HUES6 (cell line): Measurements from ENCODE around the gene ASPN.

Experiments
- H3K27ac ChIP-seq: 2 replicates; pipeline ENCODE4 v1.7.0; 2013; ENCODE audit warnings: low read depth, mild to moderate bottlenecking, low read length, inconsistent platforms
- H3K27me3 ChIP-seq: 2 replicates; pipeline ENCODE4 v1.6.1; 2013; ENCODE audit warnings: low read length; ENCODE audit not compliant: control insufficient read depth, insufficient read depth
- H3K36me3 ChIP-seq: 2 replicates; pipeline ENCODE4 v1.6.1; 2013; ENCODE audit warnings: low read length; ENCODE audit not compliant: control insufficient read depth, insufficient read depth
- H3K4me1 ChIP-seq: 2 replicates; pipeline ENCODE4 v1.6.1; 2013; ENCODE audit warnings: low read length; ENCODE audit not compliant: control insufficient read depth, insufficient read depth
- H3K4me3 ChIP-seq: 2 replicates; pipeline ENCODE4 v1.5.1; 2013; ENCODE audit warnings: low read depth, low read length
- H3K9ac ChIP-seq: one replicate; pipeline ENCODE4 v1.6.1; 2013; ENCODE audit warnings: mild to moderate bottlenecking, low read length
- H3K9me3 ChIP-seq: 2 replicates; pipeline ENCODE4 v1.6.1; 2013; ENCODE audit warnings: low read depth, low read length; ENCODE audit not compliant: control insufficient read depth, insufficient read depth

Gene ASPN

GRCh38 chr9:92467511-92467910, 14.8 kb downstream of the ASPN start:
- no peaks in the 10 kb centered on the region for H3K9me3 ChIP-seq
- no peak overlapping the region for H3K4me3 ChIP-seq
- peaks cover 8% of the 10 kb centered on the region; the same call in 1 of the 2 replicates for H3K4me1 ChIP-seq
- H3K9ac ChIP-seq = no peak overlapping the region
- no peaks in the 10 kb centered on the region for H3K27me3 ChIP-seq
- no peak overlapping the region for H3K27ac ChIP-seq
- no peaks in the 10 kb centered on the region for H3K36me3 ChIP-seq

DNA sequence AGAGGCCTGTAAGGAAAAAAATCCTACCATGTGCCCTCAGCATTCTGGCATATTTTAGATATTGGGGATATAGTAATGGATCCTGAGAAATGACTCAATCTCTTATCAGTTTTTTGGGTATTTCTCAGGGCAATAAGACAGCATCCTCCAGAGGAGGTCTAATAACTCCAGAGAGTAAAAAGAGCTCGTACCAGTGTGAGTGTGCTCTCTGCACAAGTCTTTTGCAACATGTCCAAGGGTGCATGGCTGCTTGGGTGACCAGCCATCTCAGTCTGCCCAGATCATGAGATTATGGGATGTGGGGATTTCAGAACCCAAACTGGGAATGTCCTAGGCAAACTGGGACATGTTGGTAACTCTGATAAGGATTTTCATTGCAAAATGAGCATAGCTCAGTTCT, 15.3 kb downstream of the ASPN start:
- Histone ChIP-seq H3K36me3 (no peaks in the 10 kb centered on the region), H3K27me3 (no peaks in the 10 kb centered on the region), H3K9me3 (no peaks in the 10 kb centered on the region), H3K9ac (no peak overlapping the region), H3K4me3 (no peak overlapping the region), H3K4me1 (peaks cover 8% of the 10 kb centered on the region; the same call in 1 of the 2 replicates), H3K27ac (no peak overlapping the region)

GRCh38 chr9:92463984-92464383, 18.3 kb downstream of the ASPN start:
- no peak overlapping the region for H3K9ac ChIP-seq
- no peak overlapping the region for H3K4me3 ChIP-seq
- H3K27me3 ChIP-seq = no peaks in the 10 kb centered on the region
- peaks cover 8% of the 10 kb centered on the region; the same call in 1 of the 2 replicates for H3K4me1 ChIP-seq
- no peaks in the 10 kb centered on the region for H3K9me3 ChIP-seq
- no peaks in the 10 kb centered on the region for H3K36me3 ChIP-seq
- H3K27ac ChIP-seq = no peak overlapping the region

- Histone ChIP-seq H3K4me1 (peaks cover 8% of the 10 kb centered on the region; the same call in 1 of the 2 replicates), H3K9me3 (no peaks in the 10 kb centered on the region), H3K4me3 (no peak overlapping the region), H3K27me3 (no peaks in the 10 kb centered on the region), H3K9ac (no peak overlapping the region), H3K36me3 (no peaks in the 10 kb centered on the region), H3K27ac (no peak overlapping the region)
Measured at GRCh38 chr9:92463387-92463786, 18.9 kb downstream of the ASPN start.

GRCh38 chr9:92457576-92457975, 24.7 kb downstream of the ASPN start:
- Histone ChIP-seq H3K27ac (no peak overlapping the region), H3K27me3 (no peaks in the 10 kb centered on the region), H3K36me3 (no peaks in the 10 kb centered on the region), H3K4me3 (no peak overlapping the region), H3K9me3 (no peaks in the 10 kb centered on the region), H3K4me1 (no peaks in the 10 kb centered on the region), H3K9ac (no peak overlapping the region)

- H3K9ac ChIP-seq = no peak overlapping the region
- no peaks in the 10 kb centered on the region for H3K4me1 ChIP-seq
- no peak overlapping the region for H3K4me3 ChIP-seq
- H3K27ac ChIP-seq = no peak overlapping the region
- no peaks in the 10 kb centered on the region for H3K36me3 ChIP-seq
- H3K27me3 ChIP-seq = no peaks in the 10 kb centered on the region
- H3K9me3 ChIP-seq = no peaks in the 10 kb centered on the region
Measured at GRCh38 chr9:92455217-92455616, 27.1 kb downstream of the ASPN start.

DNA sequence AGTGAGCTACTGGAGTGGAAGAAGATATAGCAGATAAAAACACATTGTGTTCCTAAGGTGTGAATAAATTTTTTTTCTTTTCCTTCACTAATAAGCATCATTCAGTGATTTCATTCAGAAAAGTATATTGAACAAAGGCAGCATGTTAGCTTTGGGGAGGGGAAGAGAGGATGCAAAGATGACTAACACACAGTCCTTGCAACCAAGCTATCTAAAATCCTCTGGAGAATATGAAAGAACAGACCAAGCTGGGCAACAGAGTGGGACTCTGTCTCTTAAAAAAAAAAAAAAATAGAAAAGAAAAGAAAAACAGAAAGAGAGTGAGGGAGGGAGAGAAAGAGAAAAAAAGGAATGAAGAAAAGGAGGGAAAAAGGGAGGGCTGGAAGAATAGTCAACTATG, 35.8 kb downstream of the ASPN start:
- Histone ChIP-seq H3K4me1 (peaks cover 7% of the 10 kb centered on the region; the same call in 1 of the 2 replicates), H3K9ac (no peak overlapping the region), H3K9me3 (no peaks in the 10 kb centered on the region), H3K36me3 (no peaks in the 10 kb centered on the region), H3K27ac (no peak overlapping the region), H3K27me3 (no peaks in the 10 kb centered on the region), H3K4me3 (no peak overlapping the region)

DNA sequence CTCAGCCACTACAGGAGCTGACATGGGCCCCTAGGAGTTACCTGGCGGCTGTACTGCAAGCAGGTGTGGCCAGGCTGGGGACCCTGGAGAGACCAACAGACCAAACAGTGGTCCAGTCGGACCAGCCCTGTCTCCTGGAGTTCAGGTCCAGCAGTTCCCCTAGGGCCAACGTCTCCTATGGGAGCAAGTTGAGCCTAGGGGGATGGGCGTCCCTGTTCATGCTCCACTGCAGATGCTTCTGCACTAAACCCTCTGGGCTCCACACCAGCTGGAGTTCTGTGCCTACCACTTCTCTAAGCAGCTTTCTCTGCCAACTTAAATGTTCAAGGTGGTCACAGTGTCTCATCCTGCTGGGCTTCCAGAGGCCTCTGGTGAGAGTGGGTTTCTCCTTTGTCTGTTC, 37.5 kb downstream of the ASPN start:
- Histone ChIP-seq H3K27ac (no peak overlapping the region), H3K4me1 (peaks cover 7% of the 10 kb centered on the region; the same call in 1 of the 2 replicates), H3K36me3 (no peaks in the 10 kb centered on the region), H3K27me3 (no peaks in the 10 kb centered on the region), H3K9me3 (no peaks in the 10 kb centered on the region), H3K4me3 (no peak overlapping the region), H3K9ac (no peak overlapping the region)

- no peaks in the 10 kb centered on the region for H3K36me3 ChIP-seq
- H3K9ac ChIP-seq = no peak overlapping the region
- no peak overlapping the region for H3K4me3 ChIP-seq
- H3K4me1 ChIP-seq = no peaks in the 10 kb centered on the region
- no peak overlapping the region for H3K27ac ChIP-seq
- H3K27me3 ChIP-seq = no peaks in the 10 kb centered on the region
- no peaks in the 10 kb centered on the region for H3K9me3 ChIP-seq
Measured at GRCh38 chr9:92440751-92441046, 41.6 kb downstream of the ASPN start.

DNA sequence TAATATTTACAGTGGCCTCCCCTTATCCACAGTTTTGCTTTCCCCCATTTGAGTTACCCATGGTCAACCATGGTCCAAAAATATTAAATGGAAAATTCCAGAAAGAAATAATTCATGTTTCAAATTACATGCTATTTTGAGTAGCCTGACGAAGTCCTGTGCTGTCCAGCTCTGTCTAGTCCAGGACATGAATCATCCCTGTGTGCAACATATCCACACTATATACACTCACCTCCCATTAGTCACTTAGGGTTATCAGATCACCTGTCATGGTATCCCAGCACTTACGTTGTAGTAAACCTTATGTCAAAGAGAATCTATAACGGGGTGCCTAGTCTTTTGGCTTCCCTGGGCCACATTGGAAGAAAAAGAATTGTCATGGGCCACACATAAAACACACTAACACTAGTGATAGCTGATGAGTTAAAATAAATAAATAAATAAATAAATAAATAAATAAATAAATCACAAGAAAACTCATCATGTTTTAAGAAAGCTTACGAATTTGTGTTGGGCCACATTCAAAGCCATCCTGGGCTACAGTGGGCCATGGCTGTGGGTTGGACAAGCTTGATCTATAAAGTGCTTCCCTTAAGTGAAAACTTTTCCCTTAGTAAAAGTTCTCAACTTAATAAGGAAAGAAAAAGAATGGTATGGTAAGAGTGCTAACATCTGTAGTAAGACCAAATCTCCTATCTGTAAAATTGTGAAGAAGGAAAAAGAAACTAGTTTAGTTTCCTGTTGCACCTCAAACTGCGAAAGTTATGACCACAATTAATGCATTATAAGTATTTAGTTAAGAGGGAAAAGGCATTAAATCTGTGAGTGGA, 42.2 kb downstream of the ASPN start:
- Histone ChIP-seq H3K36me3 (no peaks in the 10 kb centered on the region), H3K9me3 (no peaks in the 10 kb centered on the region), H3K4me3 (no peak overlapping the region), H3K27ac (no peak overlapping the region), H3K27me3 (no peaks in the 10 kb centered on the region), H3K4me1 (no peaks in the 10 kb centered on the region), H3K9ac (no peak overlapping the region)

- H3K27ac ChIP-seq = no peak overlapping the region
- H3K9ac ChIP-seq = no peak overlapping the region
- no peaks in the 10 kb centered on the region for H3K27me3 ChIP-seq
- H3K36me3 ChIP-seq = no peaks in the 10 kb centered on the region
- H3K4me1 ChIP-seq = no peaks in the 10 kb centered on the region
- no peak overlapping the region for H3K4me3 ChIP-seq
- H3K9me3 ChIP-seq = no peaks in the 10 kb centered on the region
Measured at GRCh38 chr9:92438900-92439526, 43.3 kb downstream of the ASPN start.
